Suprapubic skin (tissue), 4 donors: ENCODE measurements around the gene SATB1. TPM values are rescaled to one million over a fixed set of nuclear protein-coding genes. Genes with fewer than 3 reads are reported as not detected.
A peak's percentile ranks its signal among the peaks of the same experiment; 100 is the strongest.

Experiments
- DNase-seq, 2 donors: peaks; one replicate each; pipeline ENCODE4 v3.0.0-alpha.2; 2019; ENCODE audit warnings: low spot score in 2 of 2
- H3K27ac ChIP-seq: fragments of 200-600 bp; sonication (generic); one replicate; pipeline ENCODE4 v1.5.1; 2019
- H3K27me3 ChIP-seq: fragments of 200-600 bp; sonication (generic); one replicate; pipeline ENCODE4 v1.5.1; 2019
- H3K36me3 ChIP-seq: fragments of 200-600 bp; sonication (generic); one replicate; pipeline ENCODE4 v1.5.1; 2019
- H3K4me1 ChIP-seq: fragments of 200-600 bp; sonication (generic); one replicate; pipeline ENCODE4 v1.5.1; 2019
- H3K4me3 ChIP-seq: fragments of 200-600 bp; sonication (generic); one replicate; pipeline ENCODE4 v1.5.1; 2019; ENCODE audit warnings: mild to moderate bottlenecking
- H3K9me3 ChIP-seq: fragments of 200-600 bp; sonication (generic); one replicate; pipeline ENCODE4 v1.5.1; 2019
- EP300 ChIP-seq: sonication (generic); formaldehyde crosslinking; IDR thresholded peaks from one replicate; pipeline ENCODE4 v1.6.1; 2017; ENCODE audit warnings: antibody characterized with exemption
- POLR2A ChIP-seq, 2 donors: fragments of 450-650 bp; IDR thresholded peaks; one replicate each; pipeline ENCODE4 v1.6.1; 2017; ENCODE audit warnings: antibody characterized with exemption in 2 of 2, mild to moderate bottlenecking in 2 of 2, moderate library complexity in 2 of 2
- POLR2AphosphoS5 ChIP-seq, 3 donors: sonication (generic); formaldehyde crosslinking; IDR thresholded peaks; one replicate each; pipeline ENCODE4 v1.6.1; 2017; ENCODE audit warnings: antibody characterized with exemption in 3 of 3
- WGBS: methylation state at CpG from one replicate; pipeline ENCODE4 v1.1.5; 2018; 5-methylcytosine and 5-hydroxymethylcytosine counted together
- total RNA-seq, 4 donors: library from RNA; depleted of rRNA; stranded (reverse); fragments of >200 nt; gene quantifications; one replicate each; pipeline ENCODE4 v1.1.0, GENCODE V29; 2016
- TF ChIP-seq, protein P1 (sequence below), 2 donors: fragments of 200-600 bp in 1 of 2; fragments of 450-650 bp in 1 of 2; sonication (generic) in 1 of 2; IDR thresholded peaks; one replicate each; pipeline ENCODE4 v1.5.1; 2016 to 2019; ENCODE audit warnings: antibody characterized with exemption in 2 of 2, mild to moderate bottlenecking in 1 of 2, moderate library complexity in 1 of 2

Gene SATB1
- total RNA-seq, 4 donors from 2014 or later = 27.2 to 68.1 (median 34.6) TPM

DNA sequence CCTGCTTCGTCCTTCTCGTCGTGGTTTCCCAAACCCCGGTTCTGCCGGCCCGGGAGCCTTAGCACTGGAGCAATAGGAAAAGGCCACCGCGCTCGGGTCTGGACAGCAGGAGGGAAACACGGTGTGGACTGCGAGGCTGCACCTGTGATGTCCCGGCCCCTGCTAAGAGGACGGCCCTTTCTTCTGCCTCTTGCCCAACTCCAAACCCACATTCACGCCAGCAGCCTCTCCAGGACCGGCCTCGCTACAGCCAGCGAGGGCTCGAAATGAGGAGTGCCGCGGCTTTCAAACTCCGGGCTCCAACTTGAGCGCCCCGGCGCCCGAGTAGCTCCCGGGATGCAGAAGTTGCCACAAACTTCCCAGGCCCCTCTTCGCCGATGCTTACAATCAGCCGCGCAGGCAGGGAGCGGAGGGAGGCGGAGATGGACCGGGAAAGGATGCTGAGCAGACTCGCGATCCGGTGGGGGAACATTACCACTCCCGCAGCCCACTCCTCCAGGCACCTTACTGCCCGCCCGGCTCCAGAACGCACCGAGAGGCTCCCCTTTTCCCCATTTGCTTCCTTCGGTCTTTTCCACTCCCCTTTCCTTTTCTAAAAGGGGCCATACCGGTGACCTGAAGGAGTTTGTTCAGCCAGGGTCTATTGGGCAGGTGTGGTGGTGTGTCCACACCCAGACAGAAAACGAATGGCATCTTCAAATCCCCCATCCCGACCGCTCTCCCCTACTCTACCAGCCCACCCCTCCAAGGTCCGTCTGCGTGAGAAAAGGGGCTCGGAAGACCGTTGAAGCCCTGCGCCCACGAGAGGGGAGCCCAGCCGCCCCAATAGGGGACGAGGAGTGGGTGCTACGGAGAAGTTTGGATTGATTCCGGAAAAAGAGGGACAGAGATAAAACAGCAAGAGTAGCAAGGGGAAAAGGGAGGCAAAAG lies 18.8 kb upstream of the SATB1 start:
- H3K36me3 ChIP-seq = no peaks in the 10 kb centered on the region
- H3K4me3 ChIP-seq = peak overlapping the region; percentile 66
- peaks cover 14% of the 10 kb centered on the region for H3K27me3 ChIP-seq
- H3K9me3 ChIP-seq = no peaks in the 10 kb centered on the region
- WGBS = 4% methylated on average over 31 of the region's 56 CpGs
- TF ChIP-seq EP300 (no peak), POLR2A (IDR thresholded peaks at IDR 0.05) (no peak), POLR2AphosphoS5 (IDR thresholded peaks at IDR 0.05) (no peak)
- TF ChIP-seq, protein P1, sequence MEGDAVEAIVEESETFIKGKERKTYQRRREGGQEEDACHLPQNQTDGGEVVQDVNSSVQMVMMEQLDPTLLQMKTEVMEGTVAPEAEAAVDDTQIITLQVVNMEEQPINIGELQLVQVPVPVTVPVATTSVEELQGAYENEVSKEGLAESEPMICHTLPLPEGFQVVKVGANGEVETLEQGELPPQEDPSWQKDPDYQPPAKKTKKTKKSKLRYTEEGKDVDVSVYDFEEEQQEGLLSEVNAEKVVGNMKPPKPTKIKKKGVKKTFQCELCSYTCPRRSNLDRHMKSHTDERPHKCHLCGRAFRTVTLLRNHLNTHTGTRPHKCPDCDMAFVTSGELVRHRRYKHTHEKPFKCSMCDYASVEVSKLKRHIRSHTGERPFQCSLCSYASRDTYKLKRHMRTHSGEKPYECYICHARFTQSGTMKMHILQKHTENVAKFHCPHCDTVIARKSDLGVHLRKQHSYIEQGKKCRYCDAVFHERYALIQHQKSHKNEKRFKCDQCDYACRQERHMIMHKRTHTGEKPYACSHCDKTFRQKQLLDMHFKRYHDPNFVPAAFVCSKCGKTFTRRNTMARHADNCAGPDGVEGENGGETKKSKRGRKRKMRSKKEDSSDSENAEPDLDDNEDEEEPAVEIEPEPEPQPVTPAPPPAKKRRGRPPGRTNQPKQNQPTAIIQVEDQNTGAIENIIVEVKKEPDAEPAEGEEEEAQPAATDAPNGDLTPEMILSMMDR (IDR thresholded peaks at IDR 0.05) = no peak
- H3K4me1 ChIP-seq = peaks cover 24% of the 10 kb centered on the region
- no peak overlapping the region for H3K27ac ChIP-seq
- DNase-seq = peak; percentile 64 to 79

DNA sequence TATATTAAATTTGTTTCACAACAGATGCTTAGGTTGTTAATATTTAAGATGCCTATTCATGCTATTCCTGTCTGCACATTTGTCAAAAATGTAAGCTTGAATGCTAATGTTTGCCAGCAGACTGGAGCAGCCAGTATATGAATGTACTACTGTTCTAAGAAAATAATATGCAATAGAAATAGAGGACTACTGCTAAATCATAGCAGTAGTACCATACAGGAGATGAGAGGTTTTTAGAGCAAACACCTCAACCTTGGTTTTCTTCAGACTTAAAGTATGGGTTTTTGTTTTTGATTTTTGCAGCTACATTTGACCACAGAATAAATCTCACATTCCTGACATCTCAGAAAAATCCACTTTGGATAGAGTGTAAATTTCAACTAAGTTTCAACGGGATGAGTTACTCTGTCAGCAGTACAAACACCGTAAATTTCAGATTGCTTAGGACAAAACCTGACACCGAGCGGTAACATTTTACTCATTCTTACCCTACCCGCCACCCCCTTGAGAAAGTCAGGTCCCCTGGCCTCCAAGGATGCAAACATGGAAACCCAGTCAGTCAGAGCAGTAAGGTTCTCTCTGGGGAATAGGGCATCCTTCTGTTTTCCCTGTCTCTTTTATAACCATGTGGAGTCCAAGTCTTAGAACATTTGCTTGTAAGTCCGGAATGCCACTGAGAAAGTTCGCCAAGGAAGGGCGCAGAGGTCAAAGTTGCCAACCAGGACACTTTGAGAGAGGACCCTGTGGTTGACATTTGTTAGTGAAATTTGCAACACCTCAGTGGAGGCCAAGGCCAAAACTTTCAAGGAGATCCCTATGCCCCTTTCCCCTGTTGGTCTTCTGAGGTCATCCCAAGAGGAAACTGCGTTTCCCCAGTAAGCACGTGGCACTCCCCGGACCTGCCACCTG lies 17.9 kb upstream of the SATB1 start:
- Histone ChIP-seq H3K27ac (no peak overlapping the region), H3K27me3 (peaks cover 14% of the 10 kb centered on the region), H3K4me3 (peak overlapping the region; percentile 66), H3K36me3 (no peaks in the 10 kb centered on the region), H3K4me1 (peaks cover 24% of the 10 kb centered on the region), H3K9me3 (no peaks in the 10 kb centered on the region)
- no peak for DNase-seq
- 73% methylated on average over 10 of the region's 11 CpGs for WGBS
- TF ChIP-seq, protein P1 (IDR thresholded peaks at IDR 0.05) = no peak
- TF ChIP-seq POLR2A (IDR thresholded peaks at IDR 0.05) = no peak
- TF ChIP-seq EP300 = no peak
- TF ChIP-seq POLR2AphosphoS5 (IDR thresholded peaks at IDR 0.05) = no peak

DNA sequence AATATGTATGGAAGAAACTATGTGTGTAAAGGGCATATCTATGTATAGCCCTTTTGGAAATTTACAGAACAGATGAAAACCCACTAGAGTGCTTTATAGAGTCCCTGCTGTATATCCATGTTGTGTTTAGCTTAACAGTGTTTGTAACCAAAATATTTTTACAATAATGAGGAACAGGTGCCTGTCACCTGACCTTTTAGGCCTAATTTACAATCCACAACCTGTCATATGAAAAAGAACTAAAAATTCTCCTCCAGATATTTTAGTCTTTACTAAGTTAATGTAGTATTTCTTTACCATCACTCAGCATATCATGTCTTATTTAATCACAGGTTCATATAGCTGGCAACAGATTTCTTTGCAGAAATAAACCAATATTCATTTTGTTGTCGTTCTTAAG lies 16.4 kb upstream of the SATB1 start:
- no peaks in the 10 kb centered on the region for H3K9me3 ChIP-seq
- DNase-seq = no peak
- 85% methylated on average over 1 of the region's 1 CpG for WGBS
- H3K4me3 ChIP-seq = no peak overlapping the region
- peaks cover 24% of the 10 kb centered on the region for H3K4me1 ChIP-seq
- no peak overlapping the region for H3K27ac ChIP-seq
- TF ChIP-seq POLR2A (IDR thresholded peaks at IDR 0.05) (no peak), POLR2AphosphoS5 (IDR thresholded peaks at IDR 0.05) (no peak), EP300 (no peak)
- TF ChIP-seq, protein P1 (IDR thresholded peaks at IDR 0.05) = no peak
- H3K27me3 ChIP-seq = peaks cover 14% of the 10 kb centered on the region
- H3K36me3 ChIP-seq = no peaks in the 10 kb centered on the region

DNA sequence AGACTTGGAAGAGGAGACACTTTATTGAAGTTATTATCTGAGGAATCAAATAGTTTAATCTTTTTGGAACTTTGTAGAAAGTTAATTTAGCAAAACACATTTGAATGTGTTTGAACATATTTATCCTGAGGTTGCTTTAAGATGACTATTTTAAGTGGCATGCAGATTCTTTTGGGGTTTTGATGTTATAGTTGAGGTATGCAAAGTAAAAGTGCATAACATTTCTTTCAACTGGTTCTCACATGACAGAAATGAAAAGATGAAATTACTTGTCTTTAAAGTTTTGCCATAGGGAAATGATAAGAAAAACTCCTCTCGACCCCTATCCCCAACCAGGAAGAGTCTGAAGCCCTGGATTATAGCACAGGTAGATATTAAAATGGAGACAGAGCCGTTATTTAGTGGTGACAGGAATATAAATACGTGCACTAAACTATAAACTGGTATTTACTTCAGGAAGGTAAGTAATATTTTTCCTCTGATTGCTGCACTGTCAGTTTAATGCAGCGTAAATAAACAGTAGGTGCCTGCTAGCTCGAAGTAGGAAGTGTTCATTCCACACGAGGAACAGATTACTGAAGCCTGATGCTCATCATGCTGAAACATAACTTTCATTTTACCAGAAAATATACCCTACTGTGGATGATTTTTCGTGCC lies 15.1 kb upstream of the SATB1 start:
- no peak overlapping the region for H3K27ac ChIP-seq
- 51% methylated on average over 7 of the region's 7 CpGs for WGBS
- peaks cover 13% of the 10 kb centered on the region for H3K4me1 ChIP-seq
- no peak for DNase-seq
- H3K4me3 ChIP-seq = no peak overlapping the region
- H3K27me3 ChIP-seq = peaks cover 14% of the 10 kb centered on the region
- H3K36me3 ChIP-seq = no peaks in the 10 kb centered on the region
- TF ChIP-seq POLR2A (IDR thresholded peaks at IDR 0.05) (no peak), POLR2AphosphoS5 (IDR thresholded peaks at IDR 0.05) (no peak), EP300 (no peak)
- H3K9me3 ChIP-seq = no peaks in the 10 kb centered on the region

DNA sequence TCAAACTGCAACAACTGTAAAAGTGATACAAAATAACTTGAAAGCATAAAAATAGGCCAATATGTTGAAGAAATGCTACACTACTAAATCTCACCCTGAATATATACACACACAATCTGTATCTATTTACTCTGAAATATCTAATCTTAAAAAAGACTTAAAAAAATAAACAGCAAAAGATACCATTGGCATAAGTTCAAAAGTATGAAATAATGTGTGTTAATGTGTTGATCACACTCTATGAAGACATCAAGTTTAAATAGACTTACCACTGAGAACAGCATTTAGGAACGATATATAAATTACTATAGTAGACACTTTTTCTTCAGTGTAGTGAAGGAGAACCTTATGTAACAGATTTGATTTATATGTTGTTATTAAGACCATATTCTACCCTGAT lies 14.1 kb upstream of the SATB1 start:
- Histone ChIP-seq H3K4me1 (peaks cover 11% of the 10 kb centered on the region), H3K36me3 (no peaks in the 10 kb centered on the region), H3K27ac (no peak overlapping the region), H3K4me3 (no peak overlapping the region), H3K27me3 (peaks cover 11% of the 10 kb centered on the region), H3K9me3 (no peaks in the 10 kb centered on the region)
- TF ChIP-seq, protein P1 (IDR thresholded peaks at IDR 0.05) = no peak
- TF ChIP-seq POLR2AphosphoS5 (IDR thresholded peaks at IDR 0.05) = no peak
- no peak for TF ChIP-seq EP300
- no peak for TF ChIP-seq POLR2A (IDR thresholded peaks at IDR 0.05)
- no peak for DNase-seq
- WGBS = 83% methylated on average over 1 of the region's 1 CpG
